Stomach smooth muscle (tissue), 2 donors: Measurements from ENCODE around the gene SMAGP.
"Not testable (repeated sequence)": the region's sequence is repeated elsewhere in the genome, so short reads cannot be mapped to it uniquely, and the experiment has no call there.

Source experiments
- H3K27ac ChIP-seq: one replicate; pipeline ENCODE4 v1.7.0; 2013; ENCODE audit warnings: mild to moderate bottlenecking, low read length, inconsistent platforms
- H3K27me3 ChIP-seq, 2 donors: one replicate each; pipeline ENCODE4 v1.7.0; 2013; ENCODE audit warnings: low read length in 2 of 2; ENCODE audit not compliant: insufficient read depth in 2 of 2, control insufficient read depth in 1 of 2
- H3K36me3 ChIP-seq, 2 donors: one replicate each; pipeline ENCODE4 v1.7.0; 2013; ENCODE audit warnings: low read length in 2 of 2; ENCODE audit not compliant: control insufficient read depth in 2 of 2, insufficient read depth in 2 of 2
- H3K4me1 ChIP-seq: one replicate; pipeline ENCODE4 v1.7.0; 2013; ENCODE audit warnings: low read length; ENCODE audit not compliant: control insufficient read depth, insufficient read depth
- H3K4me3 ChIP-seq, 2 donors: one replicate each; pipeline ENCODE4 v1.7.0; 2013; ENCODE audit warnings: low read length in 2 of 2
- H3K9ac ChIP-seq, 2 donors: one replicate each; pipeline ENCODE4 v1.7.0; 2013; ENCODE audit warnings: low read length in 2 of 2, mild to moderate bottlenecking in 1 of 2
- H3K9me3 ChIP-seq, 2 donors: one replicate each; pipeline ENCODE4 v1.7.0; 2013; ENCODE audit warnings: low read length in 2 of 2; ENCODE audit not compliant: control insufficient read depth in 2 of 2
- donor health status: healthy.
- donor health status: Pancreatic carcinoma.

Gene SMAGP

GRCh38 chr12:51240971-51241370 is 29.2 kb downstream of the SMAGP start:
- Histone ChIP-seq H3K9me3 (no peaks in the 10 kb centered on the region), H3K4me1 (peaks cover 26% of the 10 kb centered on the region), H3K27me3 (no peaks in the 10 kb centered on the region), H3K4me3 (peak overlapping the region in 1 of 2 donors; percentile 100), H3K36me3 (peaks cover 28 to 31% of the 10 kb centered on the region in 2 donors), H3K27ac (no peak overlapping the region), H3K9ac (peak overlapping the region; percentile 7 to 21)

- no peaks in the 10 kb centered on the region for H3K27me3 ChIP-seq
- peak within 1 kb of the TSS; percentile 99 to 100 for H3K4me3 ChIP-seq
These were observed 31.5 kb downstream of the SMAGP start, which contains the start of gene DAZAP2 for GRCh38 chr12:51238510-51239334. TSS of gene DAZAP2 (plus strand) at chr12:51238826. CDS start at chr12:51238908, 82 bp downstream.

GRCh38 chr12:51238037-51238509 is 32.1 kb downstream of the SMAGP start:
- H3K9ac ChIP-seq: peak overlapping the region; percentile 85 to 100
- H3K36me3 ChIP-seq: peaks cover 23 to 24% of the 10 kb centered on the region in 2 donors
- H3K4me1 ChIP-seq: peaks cover 22% of the 10 kb centered on the region
- no peaks in the 10 kb centered on the region for H3K27me3 ChIP-seq
- no peaks in the 10 kb centered on the region for H3K9me3 ChIP-seq
- H3K27ac ChIP-seq: peak overlapping the region; percentile 100
- H3K4me3 ChIP-seq: peak overlapping the region; percentile 99 to 100

More at GRCh38 chr12:51238510-51239334, 31.5 kb downstream of the SMAGP start, which contains the start of gene DAZAP2:
- Histone ChIP-seq H3K9me3 (no peaks in the 10 kb centered on the region), H3K36me3 (peaks cover 25 to 26% of the 10 kb centered on the region in 2 donors), H3K4me1 (peaks cover 22% of the 10 kb centered on the region), H3K27ac (peak within 1 kb of the TSS; percentile 100), H3K9ac (peak within 1 kb of the TSS; percentile 100)

- H3K27ac ChIP-seq: no peak overlapping the region
- H3K27me3 ChIP-seq: no peaks in the 10 kb centered on the region
- no peaks in the 10 kb centered on the region for H3K36me3 ChIP-seq
- H3K9me3 ChIP-seq: no peaks in the 10 kb centered on the region
- no peak overlapping the region for H3K4me3 ChIP-seq
- peaks cover 6% of the 10 kb centered on the region for H3K4me1 ChIP-seq
- H3K9ac ChIP-seq: no peak overlapping the region
These were observed 35.7 kb downstream of the SMAGP start for GRCh38 chr12:51234530-51234929.

GRCh38 chr12:51232642-51233041 is 37.6 kb downstream of the SMAGP start:
- no peak overlapping the region for H3K9ac ChIP-seq
- H3K4me3 ChIP-seq: no peak overlapping the region
- H3K9me3 ChIP-seq: no peaks in the 10 kb centered on the region
- no peaks in the 10 kb centered on the region for H3K36me3 ChIP-seq
- no peaks in the 10 kb centered on the region for H3K4me1 ChIP-seq
- H3K27ac ChIP-seq: no peak overlapping the region
- no peaks in the 10 kb centered on the region for H3K27me3 ChIP-seq

GRCh38 chr12:51229116-51229809 is 41.0 kb downstream of the SMAGP start:
- H3K9ac ChIP-seq: no peak overlapping the region
- H3K9me3 ChIP-seq: no peaks in the 10 kb centered on the region
- H3K27me3 ChIP-seq: no peaks in the 10 kb centered on the region
- H3K4me3 ChIP-seq: no peak overlapping the region
- no peaks in the 10 kb centered on the region for H3K36me3 ChIP-seq
- no peak overlapping the region for H3K27ac ChIP-seq
- H3K4me1 ChIP-seq: no peaks in the 10 kb centered on the region

GRCh38 chr12:51227962-51228361 is 42.3 kb downstream of the SMAGP start:
- no peak overlapping the region for H3K9ac ChIP-seq
- no peaks in the 10 kb centered on the region for H3K36me3 ChIP-seq
- no peaks in the 10 kb centered on the region for H3K4me1 ChIP-seq
- no peak overlapping the region for H3K4me3 ChIP-seq
- H3K27ac ChIP-seq: no peak overlapping the region
- no peaks in the 10 kb centered on the region for H3K27me3 ChIP-seq
- no peaks in the 10 kb centered on the region for H3K9me3 ChIP-seq

- H3K4me1 ChIP-seq, H3K9me3 ChIP-seq, H3K27me3 ChIP-seq, H3K27ac ChIP-seq, H3K4me3 ChIP-seq, H3K36me3 ChIP-seq, H3K9ac ChIP-seq: not testable (repeated sequence)
These were observed 43.1 kb downstream of the SMAGP start for GRCh38 chr12:51227112-51227511.

GRCh38 chr12:51225771-51226170 is 44.4 kb downstream of the SMAGP start:
- no peaks in the 10 kb centered on the region for H3K36me3 ChIP-seq
- H3K27me3 ChIP-seq: no peaks in the 10 kb centered on the region
- no peak overlapping the region for H3K4me3 ChIP-seq
- H3K9me3 ChIP-seq: no peaks in the 10 kb centered on the region
- H3K9ac ChIP-seq: no peak overlapping the region
- no peaks in the 10 kb centered on the region for H3K4me1 ChIP-seq
- H3K27ac ChIP-seq: no peak overlapping the region

- Histone ChIP-seq H3K9ac (no peak overlapping the region), H3K4me3 (no peak overlapping the region), H3K9me3 (no peaks in the 10 kb centered on the region), H3K4me1 (no peaks in the 10 kb centered on the region), H3K36me3 (no peaks in the 10 kb centered on the region), H3K27ac (no peak overlapping the region), H3K27me3 (no peaks in the 10 kb centered on the region)
These were observed 45.0 kb downstream of the SMAGP start for GRCh38 chr12:51225234-51225633.
